ENCODE data around the gene TCAP.
A peak's percentile ranks its signal among the peaks of the same experiment; 100 is the strongest.

The TCAP gene

DNA sequence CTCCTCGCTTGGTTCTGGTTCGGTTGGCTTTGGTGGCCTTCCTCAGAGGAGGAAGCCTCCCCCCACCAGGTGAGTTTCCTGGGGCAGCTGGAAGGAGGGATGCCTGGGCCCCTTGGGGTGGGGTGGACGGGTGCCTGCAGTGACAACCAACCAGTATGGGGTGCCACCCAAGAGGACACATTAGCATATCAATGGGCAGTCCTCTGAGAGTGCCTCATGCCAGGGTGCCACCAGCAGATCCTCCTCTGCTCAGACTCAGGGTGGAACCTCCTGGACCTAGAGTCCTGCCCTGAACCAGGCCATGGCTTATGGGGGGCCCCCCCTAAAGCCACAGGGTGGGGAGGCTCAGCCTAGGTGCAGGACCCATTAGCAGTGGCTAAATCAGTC lies 35.7 kb upstream of the TCAP start:
- DNase-seq (ENCODE audit: low spot score): no peak

DNA sequence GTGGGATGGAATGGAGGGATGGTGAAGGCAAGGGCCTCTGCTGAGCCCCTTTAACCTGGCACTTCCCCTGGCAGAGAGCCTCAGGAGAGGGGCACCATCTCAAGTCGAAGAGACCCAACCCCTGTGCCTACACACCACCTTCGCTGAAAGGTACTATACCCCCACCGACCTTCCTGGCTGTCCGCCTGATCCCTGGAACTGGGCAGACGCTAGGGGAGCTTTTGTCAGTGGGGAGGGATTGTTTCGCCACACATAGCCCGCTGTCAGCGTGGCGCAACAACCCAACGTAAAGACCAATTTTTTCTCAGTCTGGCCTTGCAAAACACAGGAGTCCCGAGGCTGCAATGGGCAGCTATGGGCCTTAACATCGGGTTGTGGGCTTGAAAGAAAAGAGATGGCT lies 35.3 kb upstream of the TCAP start:
- DNase-seq (ENCODE audit: low spot score): no peak

DNA sequence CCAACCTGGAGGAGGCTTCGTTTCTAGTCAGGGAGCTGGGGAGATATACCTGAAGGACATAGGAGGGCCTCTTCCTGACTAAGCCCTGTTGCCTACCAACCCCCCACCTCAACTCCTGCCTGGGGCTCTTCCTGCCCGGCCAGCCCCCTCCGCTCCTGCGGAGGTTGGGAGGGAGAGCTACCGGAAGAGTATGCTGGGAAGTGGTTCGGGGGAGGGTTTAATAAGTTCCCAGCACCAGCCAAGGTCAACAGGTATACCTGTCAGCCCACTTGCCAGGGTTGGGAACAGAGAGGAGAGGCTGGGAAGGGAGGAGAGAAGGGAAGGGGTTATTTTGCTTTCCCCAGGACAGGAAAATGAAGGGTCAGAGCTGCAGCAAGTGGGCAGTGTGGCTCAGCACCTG lies 33.7 kb upstream of the TCAP start:
- DNase-seq (ENCODE audit: low spot score): no peak

DNA sequence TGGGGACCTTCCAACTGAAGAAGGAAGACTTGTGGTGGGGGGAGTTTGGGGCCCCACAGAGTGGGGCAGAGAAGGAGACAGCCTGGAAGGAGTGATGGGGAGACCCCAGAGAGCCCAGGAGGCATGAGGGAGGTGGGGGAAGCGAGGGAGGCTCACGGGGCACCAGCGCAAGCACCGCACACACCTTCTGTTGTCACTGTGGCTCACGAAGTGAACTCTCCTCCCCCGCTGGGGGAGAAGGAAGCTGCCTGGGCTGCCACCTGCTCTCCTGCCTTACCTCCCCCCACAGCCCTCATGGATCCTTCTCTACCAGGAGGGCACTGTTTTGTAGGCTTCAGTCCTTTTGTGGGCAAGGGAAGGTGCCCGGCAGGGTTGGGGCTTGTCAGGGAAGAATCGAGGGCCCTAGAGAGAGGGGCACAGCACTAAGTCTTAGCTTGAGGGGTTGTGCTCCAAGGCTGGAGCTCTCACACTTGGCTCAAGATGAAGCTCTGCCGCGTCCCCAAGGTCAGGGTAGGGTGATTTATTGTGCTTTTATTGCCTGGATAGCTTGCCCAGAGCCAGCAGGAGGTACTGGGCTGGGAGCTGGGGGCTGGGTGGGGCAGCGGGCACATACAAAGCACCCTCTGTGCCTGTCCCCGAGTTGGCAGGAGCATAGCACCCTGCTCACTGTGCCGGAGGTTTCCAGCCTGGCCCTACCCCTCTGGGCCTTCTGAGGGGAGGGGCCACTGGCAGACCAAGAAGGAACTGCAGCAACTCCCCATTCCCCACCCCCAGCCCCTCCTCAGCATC lies 32.8 kb upstream of the TCAP start:
- no peak for DNase-seq (ENCODE audit: low spot score)

DNA sequence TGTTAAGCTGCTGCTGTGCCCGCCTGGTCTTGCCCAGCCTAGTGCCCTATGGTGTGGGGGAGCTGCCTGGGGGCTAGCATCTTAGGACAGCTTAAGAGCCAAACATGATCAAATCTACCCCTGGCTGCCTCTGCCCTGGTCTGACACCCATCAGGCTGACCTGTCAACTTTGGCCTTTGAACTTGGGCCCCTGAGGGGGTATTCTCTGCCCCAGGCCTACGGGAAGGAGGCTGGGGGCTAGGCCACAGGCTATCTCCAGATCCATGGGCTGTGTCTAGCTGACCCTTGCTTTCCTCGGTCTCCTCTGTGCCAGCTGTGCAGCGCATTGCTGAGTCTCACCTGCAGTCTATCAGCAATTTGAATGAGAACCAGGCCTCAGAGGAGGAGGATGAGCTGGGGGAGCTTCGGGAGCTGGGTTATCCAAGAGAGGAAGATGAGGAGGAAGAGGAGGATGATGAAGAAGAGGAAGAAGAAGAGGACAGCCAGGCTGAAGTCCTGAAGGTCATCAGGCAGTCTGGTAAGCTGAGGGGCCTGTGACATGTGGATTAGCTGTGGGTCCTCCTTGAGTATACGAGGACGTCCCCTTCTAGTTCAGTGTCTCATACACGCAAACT lies 31.5 kb upstream of the TCAP start:
- no peak for DNase-seq (ENCODE audit: low spot score)

DNA sequence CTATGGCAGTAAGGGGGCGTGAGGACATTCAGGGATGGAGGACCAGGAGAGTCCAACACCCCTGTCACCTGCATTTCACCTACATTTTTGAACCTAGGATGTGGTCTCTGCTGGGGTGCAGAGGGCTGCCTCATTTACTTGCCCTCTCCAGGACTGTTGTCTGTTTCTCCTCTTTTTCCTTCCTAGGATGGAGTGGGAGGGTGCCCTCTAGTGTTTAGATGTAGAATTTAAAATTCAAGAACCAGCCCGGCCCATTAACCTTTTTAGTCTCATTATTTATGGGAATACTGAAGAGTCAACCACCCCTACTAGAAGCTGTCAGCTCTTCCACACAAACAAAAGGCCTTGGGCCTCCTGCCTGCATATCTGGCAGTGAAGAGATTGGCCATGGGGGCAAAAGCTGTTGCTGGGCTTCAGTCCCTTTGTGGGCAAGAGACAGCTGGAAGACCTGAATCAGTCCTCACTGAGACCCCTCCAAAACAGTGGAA lies 30.7 kb upstream of the TCAP start:
- DNase-seq (ENCODE audit: low spot score): peak; percentile 49

DNA sequence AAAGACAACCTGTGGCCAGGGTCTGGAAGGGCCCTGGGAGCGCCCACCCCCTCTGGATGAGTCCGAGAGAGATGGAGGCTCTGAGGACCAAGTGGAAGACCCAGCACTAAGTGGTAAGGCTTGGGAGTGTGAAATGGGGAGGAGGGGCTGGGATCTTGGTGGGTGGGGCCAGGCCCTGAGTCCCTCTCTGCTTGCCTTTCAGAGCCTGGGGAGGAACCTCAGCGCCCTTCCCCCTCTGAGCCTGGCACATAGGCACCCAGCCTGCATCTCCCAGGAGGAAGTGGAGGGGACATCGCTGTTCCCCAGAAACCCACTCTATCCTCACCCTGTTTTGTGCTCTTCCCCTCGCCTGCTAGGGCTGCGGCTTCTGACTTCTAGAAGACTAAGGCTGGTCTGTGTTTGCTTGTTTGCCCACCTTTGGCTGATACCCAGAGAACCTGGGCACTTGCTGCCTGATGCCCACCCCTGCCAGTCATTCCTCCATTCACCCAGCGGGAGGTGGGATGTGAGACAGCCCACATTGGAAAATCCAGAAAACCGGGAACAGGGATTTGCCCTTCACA lies 29.5 kb upstream of the TCAP start:
- DNase-seq (ENCODE audit: low spot score): no peak

DNA sequence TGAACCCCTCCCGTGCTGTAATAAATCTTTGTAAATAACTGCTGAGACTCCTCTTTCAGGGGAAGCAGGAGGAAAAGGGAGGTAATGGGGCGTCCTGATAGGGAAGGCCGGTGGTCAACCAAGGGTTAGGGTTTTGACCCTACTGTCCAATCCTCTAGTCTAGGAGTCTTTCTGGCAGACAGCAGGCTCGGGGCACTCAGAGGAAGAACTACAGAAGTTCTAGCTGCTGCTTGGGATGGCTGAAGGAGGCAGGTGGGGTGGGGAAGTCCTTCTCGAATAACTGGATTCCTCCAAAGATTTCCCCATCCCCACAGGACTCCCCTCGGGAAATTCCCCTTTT lies 28.6 kb upstream of the TCAP start:
- DNase-seq (ENCODE audit: low spot score): no peak

DNA sequence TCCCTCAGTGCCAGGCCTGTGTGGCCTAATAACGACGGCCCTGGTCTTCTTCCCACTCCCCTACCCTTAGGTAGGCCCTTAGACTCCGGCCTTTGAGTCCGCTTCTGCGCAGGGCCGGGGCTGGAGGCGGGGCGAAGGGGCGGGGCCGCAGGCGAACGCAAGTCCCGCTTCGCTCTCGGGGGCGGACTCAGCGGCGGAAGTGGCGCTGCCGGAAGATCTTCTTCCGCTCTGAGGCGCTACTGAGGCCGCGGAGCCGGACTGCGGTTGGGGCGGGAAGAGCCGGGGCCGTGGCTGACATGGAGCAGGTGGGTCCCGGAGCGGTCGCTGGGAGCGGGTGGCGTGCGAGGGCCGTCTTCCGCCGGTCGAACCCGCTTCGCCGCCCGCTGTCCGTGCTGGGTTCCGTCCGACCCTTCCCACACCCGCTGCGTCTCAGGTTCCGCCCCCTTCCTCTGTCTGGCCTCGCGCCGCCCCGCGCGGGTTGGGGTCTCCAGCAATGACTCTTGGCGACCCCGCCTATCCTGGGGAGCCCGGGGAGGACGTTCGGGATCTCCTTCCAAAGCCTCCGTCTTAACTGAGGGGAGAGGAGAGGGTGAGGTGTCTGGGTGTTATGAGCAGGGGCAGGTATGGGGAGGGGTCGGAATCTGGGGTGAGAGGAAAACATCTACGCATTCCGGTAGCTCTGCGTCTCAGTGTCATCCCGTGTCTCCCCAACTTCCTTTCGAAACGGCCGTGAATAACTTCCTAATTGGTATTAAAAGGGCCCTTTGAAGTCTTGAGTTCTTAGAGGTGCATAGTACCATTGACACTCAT lies 28.0 kb upstream of the TCAP start, which contains the start of gene STARD3:
TSS of gene STARD3 (plus strand) at position 218 of the 810 bp plus-strand sequence. CDS start 16,388 bp downstream, outside the sequence.
- DNase-seq (ENCODE audit: low spot score): peak; percentile 93

DNA sequence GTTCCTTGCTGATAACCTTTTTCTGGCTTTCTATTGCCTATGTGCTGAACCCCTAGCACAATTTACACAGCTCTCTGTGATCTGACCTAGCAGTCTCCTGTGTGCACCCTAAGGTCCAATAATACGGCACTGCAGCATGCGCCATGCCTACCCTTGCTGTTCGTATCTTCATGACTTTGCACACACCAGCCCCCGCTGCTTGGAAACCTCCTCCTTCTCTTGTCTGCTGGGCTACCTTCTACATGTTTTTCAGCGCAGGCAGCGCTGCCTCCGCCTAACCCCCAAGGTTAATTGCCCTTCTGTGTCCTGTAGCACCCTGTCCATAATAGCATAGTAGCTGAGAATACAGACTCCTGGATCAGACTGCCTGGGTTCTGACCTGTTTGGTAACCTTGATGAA lies 26.8 kb upstream of the TCAP start:
- no peak for DNase-seq (ENCODE audit: low spot score)

DNA sequence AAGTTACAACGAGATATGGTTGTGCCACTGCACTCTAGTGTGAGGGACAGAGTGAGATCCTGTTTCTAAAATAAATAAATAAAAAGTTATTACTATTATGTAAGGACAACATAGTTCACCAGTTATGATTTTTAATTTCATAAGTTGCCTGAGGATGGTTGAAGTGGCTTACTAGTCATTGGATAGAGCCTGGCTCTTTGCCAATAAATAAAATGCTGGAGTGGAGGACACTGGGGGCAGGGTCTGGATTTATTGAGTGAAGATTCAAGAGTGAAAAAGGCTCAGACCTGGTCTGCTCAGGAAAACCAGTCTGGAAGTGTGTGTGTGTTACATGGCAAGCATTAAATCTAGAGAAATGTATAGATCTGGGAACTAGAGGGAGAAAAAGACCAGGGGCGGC lies 26.1 kb upstream of the TCAP start:
- no peak for DNase-seq (ENCODE audit: low spot score)

DNA sequence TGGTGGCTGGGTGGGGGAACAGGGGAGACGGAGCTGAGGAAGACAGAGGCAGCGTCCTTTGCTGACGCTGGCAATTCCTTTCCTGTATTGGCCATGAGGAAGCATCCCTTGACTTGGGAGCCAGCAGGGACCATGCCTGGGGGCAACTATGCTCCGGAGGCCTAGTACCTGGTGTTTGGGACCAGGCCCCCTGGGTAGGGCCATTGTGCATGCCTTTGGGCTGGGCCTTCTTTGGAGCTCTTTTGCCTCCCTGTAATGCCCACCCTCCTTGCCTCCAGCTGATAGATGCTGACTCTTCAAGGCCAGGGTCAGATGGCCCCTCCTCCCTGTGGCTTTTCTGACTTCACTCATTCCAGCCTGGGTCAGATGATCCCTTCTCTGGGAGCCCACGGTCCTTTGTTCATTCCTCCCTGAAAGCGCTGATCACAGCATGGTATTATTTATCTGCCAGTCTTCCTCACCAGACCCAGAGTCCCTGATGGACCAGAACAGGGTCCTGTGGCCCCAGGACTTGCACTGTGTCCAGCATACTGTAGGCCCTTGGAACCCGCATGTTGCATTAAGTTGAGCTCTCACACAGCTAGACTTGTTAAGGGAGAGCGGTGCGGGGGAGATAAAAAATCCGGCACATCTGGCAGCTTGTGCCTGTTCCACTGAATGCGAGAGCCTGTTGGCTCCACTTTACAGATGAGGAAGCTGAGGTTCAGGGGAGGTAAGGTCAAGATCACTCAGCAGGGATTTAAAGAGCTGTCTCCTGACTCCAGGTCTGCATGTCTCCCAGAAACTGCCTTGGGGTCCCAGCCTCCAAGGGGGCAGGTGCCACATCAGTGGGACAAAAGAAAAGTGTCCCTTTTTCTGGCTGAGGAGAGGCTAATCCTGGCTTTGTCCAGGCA lies 25.3 kb upstream of the TCAP start:
- no peak for DNase-seq (ENCODE audit: low spot score)

DNA sequence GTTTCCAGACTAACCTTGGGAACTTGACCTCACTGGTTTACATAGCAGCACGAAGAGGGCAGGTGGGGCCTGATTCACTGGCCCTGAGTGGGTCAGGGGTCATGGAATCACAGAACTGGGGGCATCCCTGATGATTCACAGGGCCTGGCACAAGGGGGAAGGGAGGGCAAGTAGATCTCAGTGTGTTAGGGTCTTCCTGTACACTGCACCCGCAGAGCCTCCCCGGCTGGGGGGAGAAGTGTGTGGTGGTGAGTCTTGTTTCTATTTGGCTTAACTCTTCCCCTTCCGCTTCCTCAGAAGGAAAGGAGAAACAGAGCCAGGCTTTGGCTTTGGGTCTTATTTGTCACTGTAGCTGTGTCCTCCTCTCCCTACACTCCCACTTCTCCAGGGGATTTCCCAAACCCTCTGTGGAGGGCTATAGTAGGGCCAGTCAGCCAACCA lies 24.5 kb upstream of the TCAP start:
- DNase-seq (ENCODE audit: low spot score): no peak

DNA sequence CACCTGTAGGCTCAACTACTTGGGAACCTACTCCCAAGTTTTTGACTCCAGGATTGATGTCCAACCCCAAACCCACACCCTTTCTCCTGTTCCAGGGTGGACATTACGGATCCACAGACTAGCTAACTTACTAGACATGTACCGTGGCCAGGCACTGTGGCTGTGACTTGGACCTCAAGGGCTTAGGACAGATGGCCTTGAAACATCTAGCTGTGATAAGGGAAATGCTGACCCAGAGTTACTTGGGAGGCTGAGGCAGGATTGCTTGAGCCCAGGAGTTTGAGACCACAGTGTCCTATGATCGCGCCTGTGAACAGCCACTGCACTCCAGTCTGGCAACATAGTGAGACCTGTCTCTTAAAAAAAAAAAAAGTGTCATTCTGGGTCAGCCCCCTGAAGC lies 24.1 kb upstream of the TCAP start:
- DNase-seq (ENCODE audit: low spot score): no peak

DNA sequence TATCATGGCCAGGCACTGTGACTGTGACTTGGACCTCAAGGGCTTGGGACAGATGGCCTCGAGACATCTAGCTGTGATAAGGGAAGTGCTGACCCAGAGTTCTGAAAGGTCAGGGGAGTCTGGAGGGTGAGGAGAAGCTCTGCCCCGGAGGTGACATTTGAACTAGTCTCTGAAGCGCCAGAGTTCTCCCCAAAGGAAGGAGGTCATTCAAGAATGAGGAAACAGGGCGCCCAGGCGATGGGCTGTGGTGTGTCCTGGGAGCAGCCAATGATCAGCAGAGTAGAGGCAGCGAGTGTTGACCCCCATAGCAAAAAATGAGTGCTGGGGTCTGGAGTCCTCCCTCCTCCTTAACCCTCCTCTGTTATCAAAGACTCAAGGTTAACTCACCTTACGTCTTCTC lies 23.3 kb upstream of the TCAP start:
- DNase-seq (ENCODE audit: low spot score): no peak

DNA sequence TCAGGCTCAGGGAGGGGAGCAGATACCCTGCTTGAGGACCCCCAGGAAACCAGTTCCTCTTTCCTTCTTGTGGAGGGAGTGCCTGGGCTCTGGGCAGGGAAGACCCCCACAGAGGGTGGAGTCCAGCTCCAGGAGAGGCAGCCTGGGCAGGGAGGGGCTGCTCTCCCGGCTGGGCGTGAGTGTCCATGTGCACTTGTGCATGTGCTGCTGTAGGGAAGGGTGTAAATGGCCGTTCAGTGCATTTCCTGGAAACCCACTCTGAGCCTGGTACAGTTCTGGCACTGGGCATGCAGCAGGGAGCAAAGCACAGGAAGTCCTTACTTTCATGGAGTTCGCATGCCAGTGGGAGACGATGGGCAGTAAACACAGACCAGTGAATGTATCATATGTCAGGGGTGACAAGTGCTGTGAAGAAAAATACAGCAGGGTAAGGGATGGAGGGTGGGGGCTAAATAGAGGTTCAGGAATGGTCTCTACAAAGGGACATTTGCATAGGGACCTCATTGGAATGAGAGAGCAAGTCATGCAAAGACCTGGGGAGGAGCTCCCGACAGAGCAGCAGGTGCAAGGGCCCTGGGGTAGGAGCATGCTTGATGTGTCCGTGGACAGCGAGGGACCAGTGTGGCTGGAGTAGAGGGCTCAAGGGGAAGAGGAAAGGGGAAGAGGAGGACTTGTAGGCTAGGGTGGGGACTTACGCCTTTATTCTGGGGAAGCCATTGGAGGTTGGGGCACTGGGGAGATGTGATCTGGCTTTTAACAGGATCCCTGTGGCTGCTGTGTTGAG lies 22.7 kb upstream of the TCAP start:
- DNase-seq (ENCODE audit: low spot score): no peak

DNA sequence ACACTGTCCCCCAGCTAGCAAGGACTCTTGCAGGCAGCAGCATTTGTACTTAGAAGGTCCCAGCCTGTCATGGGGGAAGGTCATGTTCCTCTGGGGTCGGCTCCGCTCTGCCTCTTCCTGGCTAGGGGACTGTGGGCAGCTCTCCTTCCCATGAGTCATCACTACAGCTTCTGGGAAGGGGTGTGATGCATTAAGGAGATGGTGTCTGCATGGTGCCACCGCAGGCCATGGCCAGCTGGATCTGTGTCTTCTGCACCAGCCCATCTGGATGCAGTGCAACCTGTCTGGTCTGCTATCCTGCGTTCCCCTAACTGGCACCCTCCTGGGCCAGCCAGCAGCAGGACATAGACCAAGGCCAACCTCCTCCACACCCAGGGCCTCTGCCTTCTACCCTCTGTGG lies 21.9 kb upstream of the TCAP start:
- DNase-seq (ENCODE audit: low spot score): no peak

DNA sequence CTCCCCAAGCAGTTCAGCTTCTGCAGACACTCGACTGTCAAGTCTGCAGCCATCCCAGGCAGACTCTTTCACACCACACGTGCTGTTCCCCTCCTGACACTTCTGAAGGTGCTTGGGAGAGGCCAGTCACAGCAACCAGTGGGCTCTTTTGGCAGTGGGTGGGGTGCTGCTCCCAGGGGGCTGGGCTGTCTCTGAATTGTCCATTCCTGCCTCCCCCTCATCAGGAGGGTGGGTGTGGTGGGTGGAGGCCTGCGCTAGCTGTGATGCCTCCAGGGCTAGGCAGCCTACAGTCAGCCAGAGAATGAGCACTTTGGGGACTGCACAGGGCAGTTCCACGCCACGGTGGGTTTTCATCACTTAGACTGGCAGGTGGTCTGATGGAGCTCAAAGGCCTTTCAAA lies 17.9 kb upstream of the TCAP start:
- DNase-seq (ENCODE audit: low spot score): no peak

DNA sequence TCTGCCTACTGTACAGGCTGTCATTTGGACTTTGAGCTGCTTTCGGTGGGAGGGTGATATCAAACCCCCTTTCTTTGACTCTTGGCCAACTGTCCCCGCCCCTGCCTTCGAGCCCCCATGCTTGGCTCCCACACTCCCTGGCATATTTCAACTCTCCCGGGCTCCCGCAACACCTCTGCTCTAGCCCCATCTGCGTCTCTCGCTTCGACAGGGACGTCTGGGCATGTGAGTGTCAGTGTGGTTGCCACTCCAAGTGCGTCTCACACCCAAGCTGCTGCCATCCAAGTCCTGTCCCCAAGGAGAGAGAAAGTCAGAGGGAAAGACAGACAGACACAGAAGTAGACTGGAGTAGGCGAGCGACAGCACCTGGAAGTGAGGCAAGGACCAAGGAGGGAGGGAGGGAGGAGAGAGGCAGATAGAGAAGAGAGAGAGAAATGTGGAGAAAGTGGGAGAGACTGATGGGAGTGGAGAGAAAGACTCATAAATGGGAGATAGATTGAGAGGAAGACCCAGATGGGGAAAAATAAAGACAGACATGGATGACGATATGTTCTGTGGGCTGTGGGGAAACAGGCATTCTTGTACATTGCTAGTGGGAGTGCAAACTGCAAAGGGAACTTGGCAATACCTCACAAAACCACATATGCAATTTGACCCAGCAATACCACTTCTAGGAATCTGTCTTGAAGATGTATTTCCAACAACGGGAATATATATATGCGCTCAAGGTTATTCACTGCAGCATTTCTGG lies 16.4 kb upstream of the TCAP start:
- no peak for DNase-seq (ENCODE audit: low spot score)

DNA sequence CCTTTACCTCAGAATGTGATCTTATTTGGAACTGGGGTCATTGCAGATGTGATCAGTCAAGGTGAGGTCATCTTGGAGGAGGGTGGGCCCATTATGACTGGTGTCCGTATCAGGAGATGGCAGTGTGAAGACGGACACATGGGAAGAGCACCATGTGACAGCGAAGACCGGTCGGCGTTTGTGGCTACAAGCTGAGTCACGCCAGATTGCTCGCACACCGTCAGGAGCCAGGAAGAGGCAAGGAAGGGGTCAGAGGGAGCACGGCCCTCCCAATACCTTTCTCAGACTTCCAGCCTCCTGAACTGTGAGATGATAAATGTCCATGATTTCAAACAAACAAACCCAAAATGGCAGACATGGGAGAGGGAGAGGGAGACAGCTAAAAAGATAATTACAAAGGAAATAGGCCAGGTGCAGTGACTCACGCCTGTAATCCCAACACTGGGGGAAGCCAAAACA lies 15.0 kb upstream of the TCAP start:
- no peak for DNase-seq (ENCODE audit: low spot score)

Measured in germinal center (tissue), 1 donor.